Limb (tissue), 2 donors: Measurements from ENCODE around the gene LHPP.

Experiments used
- DNase-seq, 2 donors: peaks; one replicate each; pipeline ENCODE4 v3.0.0-alpha.2; 2016; ENCODE audit errors: extremely low spot score in 2 of 2

LHPP gene

GRCh38 chr10:124554085-124554858 lies 92.6 kb downstream of the LHPP start:
- DNase-seq: no peak

- DNase-seq: no peak
These were observed 95.5 kb downstream of the LHPP start for GRCh38 chr10:124557167-124557566.

GRCh38 chr10:124557648-124558338 lies 96.2 kb downstream of the LHPP start:
- no peak for DNase-seq

- no peak for DNase-seq
These were observed 97.0 kb downstream of the LHPP start for GRCh38 chr10:124558339-124559321.

GRCh38 chr10:124559372-124560132 lies 97.9 kb downstream of the LHPP start:
- DNase-seq: peak in 1 of 2 donors; percentile 11

GRCh38 chr10:124560377-124561105 lies 98.9 kb downstream of the LHPP start:
- peak; percentile 51 to 61 for DNase-seq

- DNase-seq: no peak
These were observed 99.6 kb downstream of the LHPP start for GRCh38 chr10:124561206-124561605.

GRCh38 chr10:124562425-124563060 lies 100.9 kb downstream of the LHPP start:
- no peak for DNase-seq

GRCh38 chr10:124563320-124564040 lies 101.9 kb downstream of the LHPP start:
- no peak for DNase-seq

- no peak for DNase-seq
These were observed 103.3 kb downstream of the LHPP start for GRCh38 chr10:124564881-124565280.

GRCh38 chr10:124565565-124566221 lies 104.1 kb downstream of the LHPP start:
- DNase-seq: peak; percentile 18 to 69

GRCh38 chr10:124566222-124566888 lies 104.7 kb downstream of the LHPP start:
- DNase-seq: no peak

GRCh38 chr10:124566981-124567835 lies 105.6 kb downstream of the LHPP start:
- no peak for DNase-seq

GRCh38 chr10:124568339-124568738 lies 106.7 kb downstream of the LHPP start:
- no peak for DNase-seq

GRCh38 chr10:124568848-124569622 lies 107.4 kb downstream of the LHPP start:
- peak in 1 of 2 donors; percentile 36 for DNase-seq
